HepG2 (cell line): Measurements from ENCODE around the gene RSRC2. TPM values are rescaled to one million over a fixed set of nuclear protein-coding genes. Genes with fewer than 3 reads are reported as not detected.

Experiments
- CBFB ChIP-seq: sonication (generic); formaldehyde crosslinking; IDR thresholded peaks from 2 replicates; pipeline ENCODE4 v1.4.0; 2020; ENCODE audit warnings: missing genetic modification reagents
- ERF ChIP-seq: IDR thresholded peaks from 2 replicates; pipeline ENCODE4 v1.6.1; 2018; ENCODE audit warnings: missing biosample characterization, missing genetic modification reagents
- GZF1 ChIP-seq: sonication (generic); formaldehyde crosslinking; IDR thresholded peaks from 2 replicates; pipeline ENCODE4 v1.5.1; 2020; ENCODE audit warnings: mild to moderate bottlenecking, missing genetic modification reagents
- ISL2 ChIP-seq: sonication (generic); formaldehyde crosslinking; IDR thresholded peaks from 2 replicates; pipeline ENCODE4 v1.5.0; 2020; ENCODE audit warnings: missing genetic modification reagents
- JARID2 ChIP-seq: sonication (generic); formaldehyde crosslinking; IDR thresholded peaks from 2 replicates; pipeline ENCODE4 v1.8.1; 2023; ENCODE audit warnings: missing genetic modification reagents, inconsistent platforms; ENCODE audit not compliant: insufficient replicate concordance
- KLF15 ChIP-seq: sonication (generic); formaldehyde crosslinking; IDR thresholded peaks from 2 replicates; pipeline ENCODE4 v1.8.1; 2023; ENCODE audit warnings: borderline replicate concordance, mild to moderate bottlenecking, inconsistent platforms, missing genetic modification reagents, mixed read lengths
- MXD4 ChIP-seq: IDR thresholded peaks from 2 replicates; pipeline ENCODE4 v1.6.1; 2016; ENCODE audit warnings: mild to moderate bottlenecking, missing biosample characterization, missing genetic modification reagents
- NCOR1 ChIP-seq: fragments of 200-600 bp; sonication (generic); IDR thresholded peaks from 2 replicates; pipeline ENCODE4 v1.7.0; 2017; ENCODE audit warnings: antibody characterized with exemption, low read length, borderline replicate concordance
- NFE2L2 ChIP-seq: fragments of 150-350 bp; IDR thresholded peaks from 2 replicates; pipeline ENCODE4 v1.6.1; 2014; ENCODE audit warnings: low read length
- PHB2 ChIP-seq: fragments of 450-650 bp; IDR thresholded peaks from 2 replicates; pipeline ENCODE4 v1.6.1; 2018; ENCODE audit not compliant: partially characterized antibody
- SP4 ChIP-seq: sonication (generic); formaldehyde crosslinking; IDR thresholded peaks from 2 replicates; pipeline ENCODE4 v1.8.1; 2023; ENCODE audit warnings: mild to moderate bottlenecking, missing genetic modification reagents
- SYNCRIP ChIP-seq: fragments of 200-400 bp; formaldehyde crosslinking; IDR thresholded peaks from 2 replicates; pipeline ENCODE4 v1.6.1; 2018; ENCODE audit warnings: mild to moderate bottlenecking, low read depth, low read length; ENCODE audit not compliant: insufficient read depth
- U2AF2 ChIP-seq: fragments of 200-400 bp; formaldehyde crosslinking; IDR thresholded peaks from 2 replicates; pipeline ENCODE4 v1.6.1; 2017; ENCODE audit warnings: low read depth, mild to moderate bottlenecking, low read length
- XRCC5 ChIP-seq: fragments of 200-400 bp; formaldehyde crosslinking; optimal IDR thresholded peaks from 2 replicates; pipeline ENCODE3; 2017; ENCODE audit warnings: mild to moderate bottlenecking, low read length
- ZBTB40 ChIP-seq, 2 experiments: fragments of 450-650 bp in 1 of 2; sonication (generic) in 1 of 2; formaldehyde crosslinking in 1 of 2; IDR thresholded peaks; 2 replicates each; pipeline versions ENCODE4 v1.6.1 to v1.8.0; 2016 to 2022; ENCODE audit warnings: antibody characterized with exemption in 1 of 2, mild to moderate bottlenecking in 1 of 2, missing genetic modification reagents in 1 of 2
- ZFP1 ChIP-seq: IDR thresholded peaks from 2 replicates; pipeline ENCODE4 v1.6.1; 2016
- ZNF205 ChIP-seq: IDR thresholded peaks from 2 replicates; pipeline ENCODE4 v1.6.1; 2018; ENCODE audit warnings: missing biosample characterization, missing genetic modification reagents
- ZNF251 ChIP-seq: sonication (generic); formaldehyde crosslinking; IDR thresholded peaks from 2 replicates; pipeline ENCODE4 v1.9.0; 2021; ENCODE audit warnings: mild to moderate bottlenecking, missing genetic modification reagents
- ZNF558 ChIP-seq: sonication (generic); formaldehyde crosslinking; IDR thresholded peaks from 2 replicates; pipeline ENCODE4 v1.9.0; 2022; ENCODE audit warnings: mild to moderate bottlenecking, missing genetic modification reagents, borderline replicate concordance
- ZNF850 ChIP-seq: sonication (generic); formaldehyde crosslinking; conservative IDR thresholded peaks from 2 replicates; pipeline ENCODE4 v1.9.0; 2021; ENCODE audit warnings: mild to moderate bottlenecking, missing genetic modification reagents
- polyA plus RNA-seq, 8 experiments: library from polyadenylated mRNA; depleted of rRNA in 3 of 8; stranded (reverse) in 7 of 8; unstranded in 1 of 8; fragments of >200 nt; fragmentation: Illumina TruSeq in 4 of 8; extraction: Trizol in 4 of 8; gene quantifications; 2 replicates each; pipeline versions ENCODE4 v1.2.1 to v1.2.3, GENCODE V29; 2011 to 2016; ENCODE audit warnings: low read depth in 4 of 8, missing spikeins in 1 of 8, mixed read lengths in 1 of 8; ENCODE audit not compliant: insufficient read depth in 1 of 8
- total RNA-seq, 5 experiments: library from RNA; depleted of rRNA; stranded (reverse); fragments of >200 nt; fragmentation: Illumina TruSeq; extraction: Trizol; gene quantifications; 2 replicates each; pipeline ENCODE4 v1.2.3, GENCODE V29; 2016; ENCODE audit warnings: low read depth in 1 of 5
- TF ChIP-seq, protein P1 (sequence below): conservative IDR thresholded peaks from 2 replicates; pipeline ENCODE4 v1.6.1; 2018; ENCODE audit warnings: missing genetic modification reagents
- TF ChIP-seq, protein P2 (sequence below): sonication (generic); formaldehyde crosslinking; IDR thresholded peaks from 2 replicates; pipeline ENCODE4 v1.5.0; 2020; ENCODE audit warnings: missing genetic modification reagents

The RSRC2 gene
- total and polyA plus RNA-seq, 2 of the 13 experiments (the other 11 are each of a cell fraction or from before 2014, with no cell fraction given), result 31.4 to 77.8 TPM

- no peak for TF ChIP-seq ZFP1 (CRISPR knock-in tag)
- TF ChIP-seq NFE2L2, result no peak
- TF ChIP-seq, protein P1, sequence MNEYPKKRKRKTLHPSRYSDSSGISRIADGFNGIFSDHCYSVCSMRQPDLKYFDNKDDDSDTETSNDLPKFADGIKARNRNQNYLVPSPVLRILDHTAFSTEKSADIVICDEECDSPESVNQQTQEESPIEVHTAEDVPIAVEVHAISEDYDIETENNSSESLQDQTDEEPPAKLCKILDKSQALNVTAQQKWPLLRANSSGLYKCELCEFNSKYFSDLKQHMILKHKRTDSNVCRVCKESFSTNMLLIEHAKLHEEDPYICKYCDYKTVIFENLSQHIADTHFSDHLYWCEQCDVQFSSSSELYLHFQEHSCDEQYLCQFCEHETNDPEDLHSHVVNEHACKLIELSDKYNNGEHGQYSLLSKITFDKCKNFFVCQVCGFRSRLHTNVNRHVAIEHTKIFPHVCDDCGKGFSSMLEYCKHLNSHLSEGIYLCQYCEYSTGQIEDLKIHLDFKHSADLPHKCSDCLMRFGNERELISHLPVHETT (CRISPR knock-in tag), result no peak
- no peak for TF ChIP-seq SYNCRIP
- TF ChIP-seq KLF15 (CRISPR knock-in tag), result no peak
- no peak for TF ChIP-seq XRCC5
- TF ChIP-seq, protein P2, sequence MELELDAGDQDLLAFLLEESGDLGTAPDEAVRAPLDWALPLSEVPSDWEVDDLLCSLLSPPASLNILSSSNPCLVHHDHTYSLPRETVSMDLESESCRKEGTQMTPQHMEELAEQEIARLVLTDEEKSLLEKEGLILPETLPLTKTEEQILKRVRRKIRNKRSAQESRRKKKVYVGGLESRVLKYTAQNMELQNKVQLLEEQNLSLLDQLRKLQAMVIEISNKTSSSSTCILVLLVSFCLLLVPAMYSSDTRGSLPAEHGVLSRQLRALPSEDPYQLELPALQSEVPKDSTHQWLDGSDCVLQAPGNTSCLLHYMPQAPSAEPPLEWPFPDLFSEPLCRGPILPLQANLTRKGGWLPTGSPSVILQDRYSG (CRISPR knock-in tag), result no peak
- no peak for TF ChIP-seq CBFB (CRISPR knock-in tag)
- TF ChIP-seq ISL2 (CRISPR knock-in tag), result peak; percentile 86
- TF ChIP-seq GZF1 (CRISPR knock-in tag), result no peak
- no peak for TF ChIP-seq PHB2
- no peak for TF ChIP-seq ZBTB40 (IDR thresholded peaks at IDR 0.05)
- no peak for TF ChIP-seq ZBTB40 (CRISPR knock-in tag; IDR thresholded peaks at IDR 0.05)
- no peak for TF ChIP-seq JARID2 (CRISPR knock-in tag)
- TF ChIP-seq ZNF558 (CRISPR knock-in tag), result no peak
- peak; percentile 55; the same call in 1 of the 2 replicates for TF ChIP-seq ERF (CRISPR knock-in tag)
- no peak for TF ChIP-seq MXD4 (CRISPR knock-in tag)
- TF ChIP-seq NCOR1, result peak; percentile 87
- no peak for TF ChIP-seq U2AF2
- TF ChIP-seq ZNF251, result no peak
- no peak for TF ChIP-seq ZNF850 (CRISPR knock-in tag)
- TF ChIP-seq SP4, result no peak
- TF ChIP-seq ZNF205 (CRISPR knock-in tag), result peak; percentile 56; the same call in 1 of the 2 replicates
Measured at GRCh38 chr12:122489038-122489437, 37.7 kb downstream of the RSRC2 start (continued).
